ENCODE measurements around the gene CIC.

CIC gene

DNA sequence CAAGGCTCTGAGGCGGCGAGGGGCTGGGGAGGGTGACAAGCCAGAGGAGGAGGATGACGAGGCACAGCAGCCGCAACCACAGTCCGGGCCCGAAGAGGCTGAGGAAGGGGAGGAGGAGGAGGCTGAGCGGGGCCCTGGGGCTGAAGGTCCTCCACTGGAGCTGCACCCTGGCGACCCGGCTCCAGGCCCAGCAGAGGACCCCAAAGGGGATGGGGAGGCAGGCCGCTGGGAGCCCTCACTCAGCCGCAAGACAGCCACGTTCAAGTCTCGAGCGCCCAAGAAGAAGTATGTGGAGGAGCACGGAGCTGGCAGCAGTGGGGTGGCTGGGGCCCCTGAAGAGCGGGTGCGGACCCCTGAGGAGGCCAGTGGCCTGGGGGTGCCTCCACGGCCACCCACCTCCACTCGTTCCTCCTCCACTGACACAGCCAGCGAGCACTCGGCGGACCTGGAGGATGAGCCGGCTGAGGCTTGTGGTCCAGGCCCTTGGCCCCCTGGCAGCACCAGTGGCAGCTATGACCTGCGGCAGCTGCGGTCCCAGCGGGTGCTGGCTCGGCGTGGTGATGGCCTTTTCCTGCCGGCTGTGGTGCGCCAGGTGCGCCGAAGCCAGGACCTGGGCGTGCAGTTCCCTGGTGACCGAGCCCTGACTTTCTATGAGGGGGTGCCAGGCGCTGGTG lies 2.9 kb downstream of the CIC start:
- Histone ChIP-seq H3K27me3 (ENCODE audit: control insufficient read depth, insufficient read depth, low read length, poor library complexity, severe bottlenecking) (no peaks in the 10 kb centered on the region), H3K27ac (ENCODE audit: insufficient read depth, low read depth, low read length, poor library complexity, severe bottlenecking) (no peak overlapping the region), H3K36me3 (ENCODE audit: control insufficient read depth, insufficient read depth, low read length) (no peaks in the 10 kb centered on the region), H3K4me3 (ENCODE audit: insufficient read depth, low read depth, low read length) (no peak overlapping the region), H3K9me3 (ENCODE audit: control insufficient read depth, low read length) (no peaks in the 10 kb centered on the region), H3K4me1 (ENCODE audit: control insufficient read depth, insufficient read depth, low read length) (peaks cover 12% of the 10 kb centered on the region)
- 93 to 95% methylated on average over 35 of the region's 35 CpGs for WGBS, 2 experiments

DNA sequence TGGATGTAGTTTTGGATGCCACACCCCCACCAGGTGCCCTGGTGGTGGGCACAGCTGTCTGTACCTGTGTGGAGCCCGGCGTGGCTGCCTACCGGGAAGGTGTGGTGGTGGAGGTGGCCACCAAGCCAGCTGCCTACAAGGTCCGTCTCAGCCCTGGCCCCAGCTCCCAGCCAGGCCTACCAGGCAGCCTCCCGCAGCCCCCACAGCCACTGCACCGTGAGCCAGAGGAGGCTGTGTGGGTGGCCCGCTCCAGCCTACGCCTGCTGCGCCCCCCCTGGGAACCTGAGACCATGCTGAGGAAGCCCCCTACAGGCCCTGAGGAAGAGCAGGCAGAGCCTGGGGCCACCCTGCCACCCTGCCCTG lies 3.5 kb downstream of the CIC start:
- Histone ChIP-seq H3K4me1 (ENCODE audit: control insufficient read depth, insufficient read depth, low read length) (peaks cover 10% of the 10 kb centered on the region), H3K9me3 (ENCODE audit: control insufficient read depth, low read length) (no peaks in the 10 kb centered on the region), H3K36me3 (ENCODE audit: control insufficient read depth, insufficient read depth, low read length) (no peaks in the 10 kb centered on the region), H3K27me3 (ENCODE audit: control insufficient read depth, insufficient read depth, low read length, poor library complexity, severe bottlenecking) (no peaks in the 10 kb centered on the region), H3K4me3 (ENCODE audit: insufficient read depth, low read depth, low read length) (no peak overlapping the region), H3K27ac (ENCODE audit: insufficient read depth, low read depth, low read length, poor library complexity, severe bottlenecking) (no peak overlapping the region)
- WGBS, 2 experiments = 93 to 97% methylated on average over 9 of the region's 9 CpGs

- no peaks in the 10 kb centered on the region for H3K36me3 ChIP-seq (ENCODE audit: control insufficient read depth, insufficient read depth, low read length)
- H3K27ac ChIP-seq (ENCODE audit: insufficient read depth, low read depth, low read length, poor library complexity, severe bottlenecking) = no peak overlapping the region
- H3K27me3 ChIP-seq (ENCODE audit: control insufficient read depth, insufficient read depth, low read length, poor library complexity, severe bottlenecking) = no peaks in the 10 kb centered on the region
- 96% methylated on average over 23 of the region's 23 CpGs for WGBS, 2 experiments
- no peak overlapping the region for H3K4me3 ChIP-seq (ENCODE audit: insufficient read depth, low read depth, low read length)
- no peaks in the 10 kb centered on the region for H3K9me3 ChIP-seq (ENCODE audit: control insufficient read depth, low read length)
- peaks cover 8% of the 10 kb centered on the region for H3K4me1 ChIP-seq (ENCODE audit: control insufficient read depth, insufficient read depth, low read length)
Measured at GRCh38 chr19:42272989-42273406, 3.9 kb downstream of the CIC start.

DNA sequence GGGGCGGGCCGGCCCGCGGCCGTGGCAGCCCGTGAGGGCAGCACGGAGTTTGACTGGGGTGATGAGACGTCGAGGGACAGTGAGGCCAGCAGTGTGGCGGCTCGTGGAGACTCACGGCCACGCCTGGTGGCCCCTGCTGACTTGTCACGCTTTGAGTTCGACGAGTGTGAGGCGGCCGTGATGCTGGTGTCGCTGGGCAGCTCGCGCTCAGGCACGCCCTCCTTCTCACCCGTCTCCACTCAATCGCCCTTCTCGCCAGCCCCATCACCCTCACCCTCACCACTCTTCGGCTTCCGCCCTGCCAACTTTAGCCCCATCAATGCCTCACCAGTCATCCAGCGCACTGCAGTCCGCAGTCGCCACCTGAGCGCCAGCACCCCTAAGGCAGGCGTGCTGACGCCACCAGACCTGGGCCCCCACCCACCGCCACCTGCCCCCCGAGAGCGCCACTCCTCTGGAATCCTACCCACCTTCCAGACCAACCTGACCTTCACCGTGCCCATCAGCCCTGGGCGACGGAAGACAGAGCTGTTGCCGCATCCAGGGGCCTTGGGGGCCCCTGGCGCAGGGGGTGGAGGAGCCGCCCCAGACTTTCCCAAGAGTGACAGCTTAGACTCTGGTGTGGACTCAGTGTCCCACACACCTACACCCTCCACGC lies 4.5 kb downstream of the CIC start:
- Histone ChIP-seq H3K4me3 (ENCODE audit: insufficient read depth, low read depth, low read length) (no peak overlapping the region), H3K4me1 (ENCODE audit: control insufficient read depth, insufficient read depth, low read length) (peaks cover 8% of the 10 kb centered on the region), H3K36me3 (ENCODE audit: control insufficient read depth, insufficient read depth, low read length) (no peaks in the 10 kb centered on the region), H3K9me3 (ENCODE audit: control insufficient read depth, low read length) (no peaks in the 10 kb centered on the region), H3K27me3 (ENCODE audit: control insufficient read depth, insufficient read depth, low read length, poor library complexity, severe bottlenecking) (no peaks in the 10 kb centered on the region), H3K27ac (ENCODE audit: insufficient read depth, low read depth, low read length, poor library complexity, severe bottlenecking) (no peak overlapping the region)
- WGBS, 2 experiments = 95 to 96% methylated on average over 43 of the region's 43 CpGs

DNA sequence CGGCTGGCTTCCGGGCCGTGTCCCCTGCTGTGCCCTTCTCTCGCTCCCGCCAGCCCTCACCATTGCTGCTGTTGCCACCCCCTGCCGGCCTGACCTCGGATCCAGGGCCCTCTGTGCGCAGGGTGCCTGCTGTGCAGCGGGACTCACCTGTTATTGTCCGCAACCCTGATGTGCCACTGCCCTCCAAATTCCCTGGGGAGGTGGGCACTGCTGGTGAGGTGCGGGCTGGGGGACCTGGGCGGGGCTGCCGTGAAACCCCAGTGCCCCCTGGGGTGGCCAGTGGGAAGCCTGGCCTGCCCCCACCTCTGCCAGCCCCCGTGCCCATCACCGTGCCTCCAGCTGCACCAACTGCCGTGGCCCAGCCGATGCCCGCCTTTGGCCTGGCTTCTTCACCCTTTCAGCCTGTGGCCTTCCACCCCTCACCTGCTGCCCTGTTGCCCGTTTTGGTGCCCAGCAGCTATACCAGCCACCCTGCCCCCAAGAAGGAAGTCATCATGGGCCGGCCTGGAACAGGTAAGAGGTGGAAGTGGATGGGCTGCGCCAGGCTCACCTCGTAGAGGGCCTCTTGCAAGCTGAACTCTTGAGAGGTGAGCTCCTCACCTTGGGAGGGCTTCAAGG lies 5.1 kb downstream of the CIC start:
- Histone ChIP-seq H3K4me1 (ENCODE audit: control insufficient read depth, insufficient read depth, low read length) (peaks cover 12% of the 10 kb centered on the region), H3K27me3 (ENCODE audit: control insufficient read depth, insufficient read depth, low read length, poor library complexity, severe bottlenecking) (no peaks in the 10 kb centered on the region), H3K4me3 (ENCODE audit: insufficient read depth, low read depth, low read length) (no peak overlapping the region), H3K9me3 (ENCODE audit: control insufficient read depth, low read length) (no peaks in the 10 kb centered on the region), H3K36me3 (ENCODE audit: control insufficient read depth, insufficient read depth, low read length) (no peaks in the 10 kb centered on the region), H3K27ac (ENCODE audit: insufficient read depth, low read depth, low read length, poor library complexity, severe bottlenecking) (no peak overlapping the region)
- WGBS, 2 experiments = 94% methylated on average over 22 of the region's 22 CpGs

DNA sequence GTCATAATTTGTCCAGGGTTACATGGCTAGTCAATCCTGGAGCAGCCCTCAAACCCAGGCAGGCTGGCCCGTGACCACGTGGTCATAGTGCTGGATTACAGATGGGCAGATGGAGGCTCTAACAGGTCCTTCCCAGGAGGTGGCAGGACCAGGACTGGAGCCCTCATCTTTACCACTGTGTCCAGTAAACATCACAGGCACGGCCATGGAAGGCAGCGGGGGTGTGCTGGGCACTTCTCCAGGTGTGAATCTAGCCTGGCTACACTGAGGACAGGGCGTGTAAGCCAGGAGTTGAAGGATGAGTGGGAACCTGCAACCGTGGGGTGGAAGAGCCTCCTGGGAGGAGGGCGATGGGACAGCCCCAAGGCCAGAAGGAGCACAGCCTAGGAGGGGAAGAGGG lies 6.1 kb downstream of the CIC start:
- Histone ChIP-seq H3K27ac (ENCODE audit: insufficient read depth, low read depth, low read length, poor library complexity, severe bottlenecking) (no peak overlapping the region), H3K36me3 (ENCODE audit: control insufficient read depth, insufficient read depth, low read length) (no peaks in the 10 kb centered on the region), H3K4me3 (ENCODE audit: insufficient read depth, low read depth, low read length) (no peak overlapping the region), H3K27me3 (ENCODE audit: control insufficient read depth, insufficient read depth, low read length, poor library complexity, severe bottlenecking) (no peaks in the 10 kb centered on the region), H3K9me3 (ENCODE audit: control insufficient read depth, low read length) (no peaks in the 10 kb centered on the region), H3K4me1 (ENCODE audit: control insufficient read depth, insufficient read depth, low read length) (peaks cover 10% of the 10 kb centered on the region)
- 94 to 95% methylated on average over 7 of the region's 7 CpGs for WGBS, 2 experiments

- Histone ChIP-seq H3K36me3 (ENCODE audit: control insufficient read depth, insufficient read depth, low read length) (no peaks in the 10 kb centered on the region), H3K9me3 (ENCODE audit: control insufficient read depth, low read length) (no peaks in the 10 kb centered on the region), H3K4me3 (ENCODE audit: insufficient read depth, low read depth, low read length) (no peak overlapping the region), H3K4me1 (ENCODE audit: control insufficient read depth, insufficient read depth, low read length) (peaks cover 9% of the 10 kb centered on the region), H3K27me3 (ENCODE audit: control insufficient read depth, insufficient read depth, low read length, poor library complexity, severe bottlenecking) (no peaks in the 10 kb centered on the region), H3K27ac (ENCODE audit: insufficient read depth, low read depth, low read length, poor library complexity, severe bottlenecking) (no peak overlapping the region)
- 88 to 98% methylated on average over 3 of the region's 3 CpGs for WGBS, 2 experiments
Measured at GRCh38 chr19:42275517-42275916, 6.5 kb downstream of the CIC start.

- 93 to 95% methylated on average over 3 of the region's 3 CpGs for WGBS, 2 experiments
- H3K36me3 ChIP-seq (ENCODE audit: control insufficient read depth, insufficient read depth, low read length) = no peaks in the 10 kb centered on the region
- H3K4me1 ChIP-seq (ENCODE audit: control insufficient read depth, insufficient read depth, low read length) = peaks cover 12% of the 10 kb centered on the region
- H3K27me3 ChIP-seq (ENCODE audit: control insufficient read depth, insufficient read depth, low read length, poor library complexity, severe bottlenecking) = no peaks in the 10 kb centered on the region
- no peak overlapping the region for H3K4me3 ChIP-seq (ENCODE audit: insufficient read depth, low read depth, low read length)
- H3K27ac ChIP-seq (ENCODE audit: insufficient read depth, low read depth, low read length, poor library complexity, severe bottlenecking) = no peak overlapping the region
- no peaks in the 10 kb centered on the region for H3K9me3 ChIP-seq (ENCODE audit: control insufficient read depth, low read length)
Measured at GRCh38 chr19:42276284-42276683, 7.2 kb downstream of the CIC start.

DNA sequence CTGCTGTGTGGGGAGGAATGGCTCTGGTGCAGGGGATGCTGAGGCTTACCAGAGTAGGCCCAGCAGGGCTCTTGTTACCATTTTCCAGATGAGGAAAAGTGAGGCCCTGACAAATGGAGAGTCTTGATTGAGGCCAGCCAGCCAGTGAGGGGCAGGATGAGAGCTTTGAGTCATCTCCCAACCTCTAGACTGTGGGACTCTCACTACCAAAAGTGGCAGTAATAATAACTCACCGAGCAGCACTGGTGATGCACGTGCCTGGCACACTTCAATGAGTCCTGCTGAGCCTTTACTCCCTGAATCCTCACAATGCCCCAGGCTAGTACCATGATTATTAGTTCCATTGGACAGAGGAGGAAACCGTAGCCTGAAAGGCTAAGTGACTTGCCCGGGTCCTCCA lies 7.8 kb downstream of the CIC start:
- no peaks in the 10 kb centered on the region for H3K36me3 ChIP-seq (ENCODE audit: control insufficient read depth, insufficient read depth, low read length)
- no peak overlapping the region for H3K4me3 ChIP-seq (ENCODE audit: insufficient read depth, low read depth, low read length)
- H3K9me3 ChIP-seq (ENCODE audit: control insufficient read depth, low read length) = no peaks in the 10 kb centered on the region
- H3K4me1 ChIP-seq (ENCODE audit: control insufficient read depth, insufficient read depth, low read length) = peaks cover 17% of the 10 kb centered on the region
- no peak overlapping the region for H3K27ac ChIP-seq (ENCODE audit: insufficient read depth, low read depth, low read length, poor library complexity, severe bottlenecking)
- no peaks in the 10 kb centered on the region for H3K27me3 ChIP-seq (ENCODE audit: control insufficient read depth, insufficient read depth, low read length, poor library complexity, severe bottlenecking)
- WGBS, 2 experiments = 93 to 94% methylated on average over 4 of the region's 4 CpGs

- Histone ChIP-seq H3K36me3 (ENCODE audit: control insufficient read depth, insufficient read depth, low read length) (no peaks in the 10 kb centered on the region), H3K27ac (ENCODE audit: insufficient read depth, low read depth, low read length, poor library complexity, severe bottlenecking) (no peak overlapping the region), H3K9me3 (ENCODE audit: control insufficient read depth, low read length) (no peaks in the 10 kb centered on the region), H3K4me1 (ENCODE audit: control insufficient read depth, insufficient read depth, low read length) (peaks cover 27% of the 10 kb centered on the region), H3K27me3 (ENCODE audit: control insufficient read depth, insufficient read depth, low read length, poor library complexity, severe bottlenecking) (no peaks in the 10 kb centered on the region), H3K4me3 (ENCODE audit: insufficient read depth, low read depth, low read length) (no peak overlapping the region)
- WGBS, 2 experiments = 84 to 86% methylated on average over 10 of the region's 10 CpGs
Measured at GRCh38 chr19:42277821-42278451, 8.9 kb downstream of the CIC start.
